Stimulated activated CD4-positive, alpha-beta T cell treated with anti-CD3 and anti-CD28 coated beads, Interleukin-4, amount 100 ng/mL, for 4 hours (primary cell): ENCODE measurements around the gene SMC6.

Experiments used
- DNase-seq, 2 experiments: peaks; one replicate each; pipeline ENCODE4 v3.0.0-alpha.2; 2020

SMC6 gene

DNA sequence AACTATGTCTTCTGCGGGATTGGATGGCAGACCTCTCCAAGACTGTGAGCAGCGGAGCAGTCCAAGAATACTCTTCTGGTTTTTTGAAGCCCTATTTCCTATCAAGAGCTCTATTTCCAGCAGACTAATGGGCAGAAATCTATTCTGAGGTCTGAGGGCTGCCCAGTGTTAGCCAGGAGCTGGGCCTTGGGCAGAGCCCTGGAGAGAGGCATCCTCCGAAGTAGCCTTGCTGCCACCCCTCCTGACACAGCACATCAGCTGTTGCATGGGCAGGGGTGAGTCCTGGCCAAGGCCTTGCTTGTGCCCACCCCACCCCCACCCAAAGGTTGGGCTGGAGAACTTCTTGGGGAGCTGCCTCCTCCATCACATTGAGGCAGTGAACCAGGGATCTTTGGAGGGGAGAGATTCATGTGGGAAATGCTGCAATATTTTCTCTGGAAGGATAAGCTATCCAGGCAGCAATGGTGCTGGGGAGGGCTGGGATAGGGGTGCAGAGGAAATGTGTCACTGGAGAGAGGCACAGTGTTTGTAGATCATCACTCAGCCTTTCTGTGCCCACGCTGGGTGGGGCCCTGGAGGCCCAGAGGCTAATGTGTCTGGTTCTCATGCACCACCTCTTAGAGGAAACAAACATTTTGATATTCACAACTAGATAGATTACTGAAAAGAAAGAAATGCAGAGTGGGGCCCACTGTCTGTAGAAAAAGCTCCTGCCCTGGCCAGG, 108.5 kb downstream of the SMC6 start:
- DNase-seq: no peak

DNA sequence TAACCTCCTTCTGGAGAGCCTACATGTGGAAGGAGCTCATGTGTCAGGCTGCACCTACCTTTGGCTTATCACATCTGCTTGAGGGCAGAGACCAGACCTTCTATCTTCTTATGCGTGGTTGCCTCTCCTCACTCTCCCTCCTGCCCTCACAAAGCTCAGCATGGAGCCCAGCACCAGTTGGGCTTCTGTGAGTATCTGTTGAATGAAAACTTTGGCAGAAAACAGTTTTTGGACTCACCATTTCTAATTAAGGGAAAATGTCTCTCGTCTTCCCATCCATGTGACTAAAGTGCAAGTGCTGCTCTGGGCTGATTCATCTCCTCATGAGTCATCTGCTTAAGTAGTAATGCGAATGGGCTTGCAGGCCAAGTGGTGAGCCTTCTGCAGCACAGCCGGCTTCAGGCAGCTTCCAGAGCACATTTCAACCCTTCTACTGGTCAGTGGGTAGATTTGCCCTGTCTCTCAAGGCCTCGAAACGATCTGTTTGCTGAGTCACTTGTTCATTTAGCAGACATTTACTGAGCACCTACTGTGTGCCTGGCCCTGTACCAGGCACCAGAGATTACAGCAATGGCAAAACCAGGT, 110.5 kb downstream of the SMC6 start:
- no peak for DNase-seq

DNA sequence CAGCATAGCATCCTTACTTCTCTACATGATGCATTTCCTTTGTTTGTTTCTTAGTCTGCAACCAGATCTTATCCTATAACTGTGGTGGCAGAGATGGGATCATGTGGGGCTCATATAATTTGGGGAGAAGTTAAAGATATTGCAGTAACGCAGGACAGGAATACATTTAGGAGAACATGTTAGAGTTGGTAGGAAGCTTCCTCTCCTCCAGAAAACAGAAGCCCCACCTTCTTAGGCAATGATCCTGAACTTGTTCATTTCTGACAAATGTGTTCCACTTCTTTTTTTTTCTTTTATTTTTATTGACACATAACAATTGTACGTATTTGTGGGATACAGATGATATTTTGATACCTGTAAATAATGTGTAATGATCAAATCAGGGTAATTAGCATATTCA, 113.2 kb downstream of the SMC6 start:
- no peak for DNase-seq

DNA sequence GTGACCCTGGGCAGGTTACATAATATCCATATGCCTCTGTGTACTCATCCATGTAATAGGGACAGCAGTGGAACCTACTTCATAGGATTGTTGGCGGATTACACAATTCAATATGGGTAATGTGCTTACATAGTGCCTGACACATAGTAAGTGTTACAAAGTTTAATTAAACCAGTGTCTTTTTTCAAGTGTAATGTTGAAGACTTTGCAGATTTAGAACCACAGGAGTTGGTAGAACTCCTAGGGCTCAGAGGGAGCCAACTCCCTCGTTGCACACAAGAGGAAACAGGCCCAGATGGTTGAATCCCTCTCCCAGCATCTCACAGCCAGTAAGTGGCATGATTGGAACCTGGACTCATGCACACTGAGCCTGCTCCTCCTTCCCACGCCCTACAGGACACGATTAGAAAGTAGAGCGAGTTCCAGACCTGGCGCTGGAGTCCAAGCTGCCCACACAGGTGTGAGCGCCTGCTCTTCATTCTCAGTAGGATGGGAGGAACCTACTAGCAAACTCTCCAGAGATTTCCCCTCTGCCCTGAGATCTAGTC, 115.3 kb downstream of the SMC6 start:
- no peak for DNase-seq

DNA sequence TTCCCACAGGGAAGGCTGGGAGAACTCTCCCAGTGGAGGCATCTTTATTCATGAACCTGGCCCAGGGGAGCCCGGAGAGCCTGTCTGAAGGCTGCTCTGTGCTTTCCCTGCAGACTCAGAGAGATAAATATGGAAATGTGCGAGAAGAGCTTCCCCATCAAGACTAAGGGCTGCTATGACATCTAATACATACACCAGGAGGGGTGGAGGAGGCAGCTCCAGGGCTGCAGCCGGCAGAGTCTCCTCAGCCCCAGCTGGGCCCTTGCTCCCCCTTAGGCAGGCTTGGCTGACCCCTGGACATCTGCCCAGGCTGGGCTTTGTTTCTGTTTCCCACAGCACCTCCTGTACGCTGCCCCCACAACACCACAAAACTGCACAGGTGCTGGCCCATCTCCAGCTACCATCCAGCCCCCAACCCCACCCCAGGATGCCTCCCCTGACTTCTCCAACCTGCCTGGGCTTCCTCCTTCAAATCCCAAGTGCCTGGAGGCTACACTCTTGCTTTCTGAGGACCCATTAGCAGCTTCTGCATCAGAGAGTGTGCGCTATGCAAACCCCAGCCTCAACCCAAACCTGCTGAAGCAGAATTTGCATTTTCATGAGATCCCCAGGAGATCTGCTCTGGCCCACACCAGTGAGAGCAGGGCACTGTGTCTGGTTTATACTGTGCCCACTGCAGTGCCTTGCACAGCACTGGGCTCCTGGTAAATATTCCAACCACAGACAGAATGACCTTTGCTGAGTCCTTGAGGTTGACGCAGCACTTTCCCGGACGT, 116.3 kb downstream of the SMC6 start:
- DNase-seq: no peak

DNA sequence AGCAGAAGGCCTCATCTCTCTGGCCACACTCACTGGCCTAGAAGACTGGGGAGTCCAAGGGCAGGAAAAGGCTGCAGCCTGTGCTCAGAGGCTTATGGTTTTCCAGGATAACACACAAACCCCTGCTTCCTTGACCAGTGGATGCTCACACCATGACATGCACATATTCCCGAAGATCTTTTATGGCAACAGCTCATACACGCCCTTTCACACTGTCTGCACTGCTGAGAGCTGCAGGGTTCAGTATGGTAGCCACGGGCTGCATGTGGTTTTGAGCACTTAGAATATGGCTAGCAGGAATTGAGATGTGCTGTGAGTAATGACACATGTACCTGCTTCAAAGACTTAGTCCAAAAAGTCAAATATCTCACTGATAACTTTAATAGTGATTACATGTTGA, 117.4 kb downstream of the SMC6 start:
- no peak for DNase-seq

DNA sequence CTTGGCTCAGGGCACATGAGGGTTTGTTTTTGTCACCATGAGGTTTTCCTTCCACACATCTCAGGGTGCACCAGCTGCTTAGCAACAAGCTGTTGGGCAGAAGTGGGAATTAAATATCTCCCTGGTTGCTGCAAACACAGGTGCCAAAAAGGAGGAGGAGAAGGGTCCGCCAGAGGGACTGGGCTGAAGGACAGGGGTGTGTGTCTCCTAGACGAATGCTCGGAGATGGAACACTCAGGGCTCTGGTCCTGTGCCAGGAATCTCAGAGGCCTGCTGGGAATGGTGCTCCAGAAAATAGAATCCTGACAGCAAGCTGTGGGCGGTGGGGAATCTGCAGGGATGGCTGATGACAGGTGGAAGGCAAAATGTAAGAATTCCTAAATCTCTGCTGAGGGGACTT, 118.6 kb downstream of the SMC6 start:
- DNase-seq: no peak

DNA sequence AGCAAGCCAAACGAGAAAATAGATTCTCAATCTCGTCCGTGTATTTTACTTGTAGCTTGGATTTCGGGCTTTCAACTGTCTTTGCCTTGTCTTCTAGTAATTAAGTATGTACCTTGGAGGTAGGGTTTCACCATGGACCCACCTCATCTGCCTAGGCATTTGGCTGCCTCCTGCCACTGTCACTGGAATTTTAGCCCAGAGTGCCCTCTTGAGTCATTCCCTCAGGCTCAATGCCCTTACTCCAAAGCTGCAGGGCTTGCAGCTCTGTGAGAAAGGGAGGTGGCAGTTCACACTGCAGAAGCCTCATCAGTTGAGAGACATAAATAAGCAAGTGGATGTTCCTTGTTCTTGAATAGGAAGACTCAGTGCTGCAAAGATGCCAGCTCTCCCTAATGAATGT, 123.5 kb downstream of the SMC6 start:
- no peak for DNase-seq

DNA sequence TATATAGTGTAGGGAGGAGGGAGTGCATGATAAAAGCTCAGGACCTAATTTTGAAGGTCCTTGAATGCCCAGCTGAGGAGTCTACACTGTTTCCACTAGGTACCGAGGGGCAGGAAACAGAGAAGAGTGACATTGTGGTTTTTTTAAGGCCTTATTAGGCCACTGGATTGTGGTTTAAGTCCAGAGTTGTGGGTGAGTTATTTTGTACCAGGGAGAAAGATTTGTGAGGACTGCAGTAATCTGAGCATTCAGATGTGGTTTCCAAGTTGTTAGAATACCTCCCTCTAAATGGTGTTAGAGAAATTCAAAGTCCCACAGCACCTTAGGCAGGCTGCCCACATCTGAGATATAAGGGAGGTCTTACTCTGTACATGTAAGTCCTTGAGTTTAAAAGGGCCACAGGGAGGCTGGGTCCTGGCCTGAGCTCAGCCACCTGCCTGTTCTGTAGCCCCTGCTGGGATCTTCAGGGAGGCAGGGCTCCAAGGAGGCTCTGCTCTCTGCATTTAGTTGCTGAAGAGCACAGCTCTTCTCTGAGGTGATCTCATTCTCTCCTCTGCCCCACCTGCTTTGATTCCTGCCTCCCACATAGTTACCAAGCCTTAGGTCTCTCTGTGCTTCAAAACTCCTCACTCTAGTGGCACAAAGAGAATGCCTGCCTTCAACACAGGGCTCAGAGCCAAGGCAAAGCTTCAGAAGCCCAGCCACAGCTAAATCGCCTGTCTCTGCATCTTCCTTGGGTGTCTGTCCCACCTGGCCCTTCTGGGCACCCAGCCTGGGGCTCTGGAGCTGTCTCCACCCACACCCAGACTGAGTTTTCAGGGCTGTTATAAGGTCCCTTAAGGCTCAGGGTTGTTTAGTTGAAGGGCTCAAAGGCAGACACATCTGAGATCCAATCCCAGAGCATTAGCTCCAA, 125.0 kb downstream of the SMC6 start:
- DNase-seq: no peak

DNA sequence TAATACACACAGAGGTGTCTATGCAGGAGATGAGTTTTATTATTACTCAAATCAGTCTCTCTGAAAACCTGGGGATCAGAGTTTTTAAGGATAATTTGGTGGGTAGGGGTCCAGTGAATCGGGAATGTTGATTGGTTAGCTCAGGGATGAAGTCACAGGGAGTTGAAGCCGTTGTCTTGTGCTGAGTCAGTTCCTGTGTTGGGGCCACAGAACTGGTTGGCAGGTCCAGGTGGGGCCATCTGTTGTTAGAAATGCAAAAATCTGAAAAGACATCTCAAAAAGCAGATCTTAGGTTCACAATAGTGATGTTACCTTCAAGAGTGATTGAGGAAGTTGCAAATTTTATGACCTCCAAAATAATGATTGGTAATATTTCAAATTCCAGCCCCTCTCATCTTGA, 126.2 kb downstream of the SMC6 start:
- DNase-seq: no peak

DNA sequence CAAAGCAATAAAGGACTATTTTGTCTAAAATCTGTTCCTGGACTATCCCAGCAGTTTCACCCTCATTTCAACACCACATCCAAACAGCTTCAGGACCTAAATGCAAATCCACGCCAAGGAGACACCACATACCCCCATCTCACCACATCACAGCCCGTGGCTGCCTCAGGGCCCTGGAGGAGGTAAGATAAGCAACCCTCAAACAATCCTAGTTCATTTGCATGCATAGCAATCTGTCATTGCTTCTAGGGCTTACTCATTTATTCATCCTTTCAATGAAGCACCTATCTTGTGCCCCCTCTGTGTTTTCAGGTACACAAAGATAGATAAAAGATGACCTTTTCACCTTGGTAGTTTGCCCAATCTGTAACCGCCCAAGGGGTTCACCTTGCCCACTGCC, 126.6 kb downstream of the SMC6 start:
- no peak for DNase-seq

DNA sequence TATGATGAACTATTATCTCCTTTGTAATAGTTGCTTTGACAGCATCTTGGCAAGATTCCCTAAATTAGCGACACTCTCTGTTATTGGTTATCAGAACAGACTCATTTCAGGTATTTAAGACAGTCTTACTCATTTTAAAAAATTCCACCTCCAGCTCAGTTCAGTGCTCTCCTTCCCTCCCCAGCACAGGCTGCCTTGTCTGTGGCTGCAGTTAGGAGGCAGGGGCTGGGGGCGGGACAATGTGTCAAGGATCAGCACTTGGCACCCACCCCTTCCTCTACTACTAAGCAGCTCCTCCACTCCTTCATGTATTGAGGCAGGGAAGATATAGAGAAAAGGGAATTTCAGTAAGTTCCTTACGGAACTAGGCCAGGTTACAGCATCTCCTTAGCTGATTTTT, 128.2 kb downstream of the SMC6 start:
- no peak for DNase-seq

DNA sequence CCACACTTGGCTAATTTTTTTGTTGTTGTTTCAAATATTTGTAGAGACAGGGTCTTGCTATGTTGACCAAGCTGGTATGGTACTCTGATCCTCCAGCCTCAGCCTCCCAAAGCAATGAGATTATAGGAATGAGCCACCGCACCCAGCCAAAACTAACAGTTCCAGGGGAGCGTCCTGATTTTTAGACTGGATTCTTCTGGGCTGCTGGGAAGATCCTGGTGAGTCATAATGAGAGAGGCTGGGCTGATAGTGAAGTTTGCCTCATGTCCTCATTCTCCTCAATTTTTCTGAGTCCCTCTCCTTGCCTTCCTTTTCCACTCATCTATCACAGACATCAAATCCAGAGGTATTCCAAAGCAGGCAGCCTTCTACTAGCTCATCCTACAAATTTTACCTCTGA, 131.8 kb downstream of the SMC6 start:
- no peak for DNase-seq

DNA sequence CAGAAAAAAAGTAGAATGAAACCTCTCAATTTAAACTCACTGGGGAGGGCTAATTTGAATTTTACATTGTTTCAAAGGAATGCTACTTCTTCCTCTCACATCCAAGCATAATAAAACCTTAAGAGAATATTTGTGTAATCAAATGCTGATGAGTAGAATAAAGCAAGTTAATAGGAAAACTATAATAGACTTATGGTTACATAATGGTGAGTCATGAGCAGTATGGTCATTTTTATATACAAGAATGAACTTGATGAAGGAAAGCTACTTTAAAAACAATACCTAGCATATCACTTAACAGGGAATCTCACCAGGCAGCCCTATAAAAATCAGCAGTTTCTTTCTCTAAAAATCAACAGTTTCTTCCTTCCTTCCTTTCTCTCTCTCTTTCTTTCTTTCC, 132.8 kb downstream of the SMC6 start:
- no peak for DNase-seq

DNA sequence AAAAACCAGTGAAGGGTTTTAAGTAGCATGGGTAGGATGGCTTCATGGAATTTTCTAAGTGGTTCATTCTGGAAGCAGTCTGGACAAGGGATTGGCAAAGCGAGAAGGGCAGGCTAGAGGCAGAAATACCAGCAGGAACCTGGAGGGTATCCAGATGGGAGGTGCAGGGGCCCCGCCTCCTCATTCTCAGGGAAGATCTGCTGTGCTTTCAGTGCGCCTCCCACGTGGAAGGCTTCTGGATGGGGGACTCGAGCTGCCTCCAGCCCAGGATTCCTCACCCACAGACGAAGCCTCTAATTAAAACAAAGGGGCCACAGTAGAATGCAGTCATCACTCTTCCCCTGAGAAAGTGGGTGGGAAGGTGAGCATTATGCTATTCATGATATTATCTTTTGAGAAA, 133.3 kb downstream of the SMC6 start:
- no peak for DNase-seq

DNA sequence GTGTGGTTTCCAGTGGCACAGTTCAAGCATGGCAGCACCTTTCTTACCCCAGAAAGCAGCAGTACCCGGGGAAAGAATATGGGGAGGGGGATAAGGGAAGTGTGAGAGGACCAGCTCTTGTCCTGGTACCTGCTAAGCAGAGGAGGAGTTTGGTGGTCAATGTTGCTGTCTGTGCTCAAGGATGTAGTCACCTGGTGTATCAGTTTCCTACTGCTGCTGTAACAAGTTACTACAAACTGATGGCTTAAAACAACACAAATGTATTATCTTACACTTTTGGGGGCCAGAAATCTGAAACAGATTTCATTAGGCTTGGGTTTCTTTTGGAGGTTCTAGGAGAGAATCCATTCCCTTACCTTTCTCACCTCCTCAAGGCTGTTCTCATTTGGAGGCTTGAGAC, 135.7 kb downstream of the SMC6 start:
- no peak for DNase-seq

DNA sequence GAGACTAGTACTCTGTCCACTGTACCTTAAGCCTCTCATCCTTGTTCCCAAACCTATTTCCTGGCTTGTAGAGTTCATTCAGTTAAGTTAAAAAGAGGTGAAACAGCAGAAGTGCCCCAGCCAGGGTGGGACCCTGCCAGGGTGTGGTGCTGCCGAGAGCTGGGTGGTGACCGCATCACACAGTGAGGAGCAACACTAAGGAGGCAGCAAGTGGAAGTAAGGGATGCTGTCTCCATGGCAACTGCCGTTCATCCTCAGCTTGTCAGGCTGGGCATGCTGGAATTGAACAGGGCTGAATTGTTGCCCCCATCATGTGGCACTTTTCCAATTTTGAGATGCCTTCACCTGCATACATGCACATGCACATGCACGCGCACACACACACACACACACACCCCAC, 136.1 kb downstream of the SMC6 start:
- no peak for DNase-seq

DNA sequence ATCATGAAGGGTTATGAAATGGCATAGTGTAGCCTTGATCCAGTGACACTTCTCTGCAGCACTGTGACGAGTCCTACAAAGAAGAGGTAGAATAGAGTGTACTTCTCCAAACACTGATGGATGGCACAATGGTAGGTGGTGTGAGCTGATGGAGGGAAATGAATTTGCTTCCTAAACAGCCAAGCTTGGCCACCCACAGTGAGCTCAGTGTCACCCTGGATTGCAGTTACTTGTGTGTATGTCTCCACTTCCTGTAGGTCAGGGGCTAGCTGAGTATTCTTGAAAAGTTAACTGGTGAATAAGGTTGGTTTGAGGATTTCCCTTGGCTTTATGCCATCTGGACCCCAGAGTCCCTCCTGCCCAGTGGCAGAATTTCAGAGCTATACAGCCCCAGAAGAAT, 137.2 kb downstream of the SMC6 start:
- DNase-seq: no peak

DNA sequence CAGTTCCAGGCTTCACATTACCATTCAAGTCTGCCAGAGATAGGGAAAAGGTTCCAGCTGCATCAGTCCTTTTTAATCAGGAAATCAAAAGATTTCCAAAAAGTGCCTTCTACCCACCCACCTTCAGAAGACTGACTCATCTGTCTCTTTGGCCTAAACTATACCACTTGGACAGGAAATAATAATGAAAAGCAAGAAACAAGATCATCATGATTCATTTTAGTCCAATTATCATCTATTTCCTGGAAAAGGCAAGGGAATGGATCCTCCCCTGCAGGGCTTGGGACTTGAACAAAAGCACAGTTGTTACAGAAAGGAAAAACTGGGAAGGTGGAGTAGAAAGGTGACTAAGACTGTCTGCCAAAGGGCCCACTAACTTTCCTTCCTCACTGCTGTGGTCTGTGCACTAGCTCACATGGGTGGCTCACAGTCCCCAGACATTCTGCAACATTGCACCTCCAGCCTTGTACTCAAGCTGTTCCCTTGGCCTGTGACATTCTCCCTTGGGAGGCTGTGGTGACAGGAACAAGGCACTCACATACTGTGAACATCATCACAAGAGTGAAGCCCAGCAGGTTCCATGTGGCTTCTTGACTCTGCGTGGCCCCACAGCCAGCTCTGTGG, 137.8 kb downstream of the SMC6 start:
- no peak for DNase-seq

DNA sequence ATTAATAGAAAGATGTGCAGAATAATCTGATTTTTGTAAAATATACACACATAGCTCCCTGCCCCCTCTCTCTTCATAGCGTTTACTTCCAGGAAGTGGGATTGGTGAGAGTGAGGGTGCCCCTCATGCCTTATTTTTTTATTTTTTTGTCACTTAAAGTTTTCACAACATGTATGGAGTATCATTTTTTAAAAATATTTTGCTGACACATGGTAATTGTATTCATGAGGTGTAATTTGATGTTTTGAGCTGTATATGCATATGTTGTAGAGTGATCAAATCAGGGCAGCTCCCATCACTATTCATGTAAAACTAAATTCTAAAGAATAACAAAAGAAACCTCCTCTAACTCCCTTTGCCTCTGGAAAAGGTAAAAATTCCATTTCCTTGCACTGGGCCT, 138.5 kb downstream of the SMC6 start:
- no peak for DNase-seq

DNA sequence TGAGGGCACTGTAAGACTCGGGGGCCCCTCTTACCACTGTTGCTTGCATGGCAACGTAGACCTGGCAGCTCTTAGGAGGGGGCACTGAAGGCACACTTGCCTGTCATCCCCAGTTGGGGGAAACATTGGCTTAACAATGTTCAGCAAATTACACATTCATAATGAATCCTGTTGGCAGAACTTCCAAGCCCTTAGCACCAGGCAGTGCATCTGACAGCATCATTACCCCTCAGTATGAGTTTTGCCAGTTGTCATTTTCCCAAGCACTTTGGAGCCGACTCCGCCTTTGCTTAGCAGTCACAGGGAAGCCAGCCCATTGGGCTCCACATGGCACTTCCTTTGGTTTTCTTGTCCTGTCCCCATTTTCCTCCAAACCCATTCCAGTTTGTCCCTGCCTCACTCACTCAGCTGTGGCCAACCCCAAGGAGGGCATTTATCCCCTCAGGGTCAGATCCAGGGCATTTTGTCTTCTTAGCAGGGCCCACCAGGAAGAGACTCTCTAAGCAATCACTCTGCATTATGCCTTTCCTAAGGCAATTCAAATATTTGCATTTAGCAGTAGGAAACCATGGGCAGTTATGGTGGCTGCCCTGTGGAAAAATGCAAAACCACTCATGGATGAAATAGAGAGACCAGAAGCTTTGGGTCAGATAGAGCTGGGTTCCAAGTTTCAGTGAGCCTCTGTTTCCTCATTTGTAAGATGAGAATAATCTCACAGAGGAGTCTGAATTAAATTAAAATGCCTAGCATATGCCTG, 139.3 kb downstream of the SMC6 start:
- no peak for DNase-seq
